DND-41 (cell line): ENCODE results near the gene CCDC78.
A peak's percentile ranks its signal among the peaks of the same experiment; 100 is the strongest.

ENCODE experiments used
- ATAC-seq: fragments of 200-7000 bp; cut with Tn5 transposase; 3 replicates; pipeline ENCODE4 v1.9.1; 2021; ENCODE audit warnings: low read depth; ENCODE audit not compliant: insufficient read depth
- DNase-seq: peaks from one replicate; pipeline ENCODE4 v3.0.0-alpha.2; 2020
- H2AFZ ChIP-seq: 2 replicates; pipeline ENCODE4 v1.6.0; 2012; ENCODE audit warnings: low read depth, low read length
- H3K27ac ChIP-seq: 2 replicates; pipeline ENCODE4 v1.5.1; 2012; ENCODE audit warnings: low read length, inconsistent platforms
- H3K27me3 ChIP-seq: fragments of 200-600 bp; sonication (generic); 2 replicates; pipeline ENCODE4 v1.6.0; 2012; ENCODE audit warnings: low read length, mild to moderate bottlenecking, inconsistent platforms; ENCODE audit not compliant: insufficient read depth, poor library complexity
- H3K36me3 ChIP-seq: 2 replicates; pipeline ENCODE4 v1.5.1; 2012; ENCODE audit warnings: low read length, inconsistent platforms; ENCODE audit not compliant: insufficient read depth
- H3K4me1 ChIP-seq: 2 replicates; pipeline ENCODE4 v1.5.1; 2012; ENCODE audit warnings: mild to moderate bottlenecking, low read length; ENCODE audit not compliant: insufficient read depth
- H3K4me2 ChIP-seq: 2 replicates; pipeline ENCODE4 v1.6.0; 2012; ENCODE audit warnings: mild to moderate bottlenecking, moderate library complexity, low read length, inconsistent platforms; ENCODE audit not compliant: insufficient read depth
- H3K4me3 ChIP-seq, 2 experiments: fragments of 200-600 bp in 1 of 2; shearing (Covaris generic) in 1 of 2; 2 replicates each; pipeline ENCODE4 v1.5.1; 2012 to 2016; ENCODE audit warnings: inconsistent platforms in 2 of 2, low read length in 2 of 2, mild to moderate bottlenecking in 2 of 2, low read depth in 1 of 2, moderate library complexity in 1 of 2
- H3K79me2 ChIP-seq: 2 replicates; pipeline ENCODE4 v1.6.0; 2012; ENCODE audit warnings: low read length, inconsistent platforms; ENCODE audit not compliant: insufficient read depth
- H3K9ac ChIP-seq: 2 replicates; pipeline ENCODE4 v1.6.0; 2012; ENCODE audit warnings: low read depth, mild to moderate bottlenecking, inconsistent platforms, low read length, moderate library complexity
- H3K9me3 ChIP-seq: 2 replicates; pipeline ENCODE4 v1.5.1; 2012; ENCODE audit warnings: low read length, moderate library complexity, mild to moderate bottlenecking, inconsistent platforms; ENCODE audit not compliant: insufficient read depth, severe bottlenecking
- H4K20me1 ChIP-seq: 2 replicates; pipeline ENCODE4 v1.6.0; 2012; ENCODE audit warnings: low read length; ENCODE audit not compliant: insufficient read depth
- CTCF ChIP-seq: IDR thresholded peaks from 2 replicates; pipeline ENCODE4 v1.5.1; 2012; ENCODE audit warnings: borderline replicate concordance, low read length, moderate library complexity, mild to moderate bottlenecking; ENCODE audit not compliant: poor library complexity, severe bottlenecking; ENCODE audit errors: extremely low read depth
- EZH2 ChIP-seq: IDR thresholded peaks from 3 replicates; pipeline ENCODE4 v1.6.1; 2012; ENCODE audit warnings: borderline replicate concordance, low read depth, mild to moderate bottlenecking, moderate library complexity, low read length, inconsistent platforms; ENCODE audit not compliant: severe bottlenecking

The CCDC78 gene

GRCh38 chr16:740459-740763, 14.2 kb upstream of the CCDC78 start:
- peaks cover 19% of the 10 kb centered on the region for H3K4me1 ChIP-seq
- H3K79me2 ChIP-seq, result peaks cover 18% of the 10 kb centered on the region
- DNase-seq (no peak), ATAC-seq (peak; percentile 60)
- TF ChIP-seq CTCF (no peak), EZH2 (no peak)
- H3K4me2 ChIP-seq, result peak overlapping the region; percentile 99
- peak overlapping the region; percentile 81 for H2AFZ ChIP-seq
- no peaks in the 10 kb centered on the region for H3K9me3 ChIP-seq
- no peaks in the 10 kb centered on the region for H4K20me1 ChIP-seq
- H3K27ac ChIP-seq, result peak overlapping the region; percentile 75
- H3K36me3 ChIP-seq, result peaks cover 31% of the 10 kb centered on the region
- peak overlapping the region; percentile 96 for H3K9ac ChIP-seq
- H3K4me3 ChIP-seq, result peak overlapping the region; percentile 91 to 98
- no peaks in the 10 kb centered on the region for H3K27me3 ChIP-seq

GRCh38 chr16:739560-740458, 13.6 kb upstream of the CCDC78 start:
- no peaks in the 10 kb centered on the region for H3K9me3 ChIP-seq
- peak overlapping the region; percentile 96 for H3K9ac ChIP-seq
- TF ChIP-seq CTCF, result no peak
- no peak for TF ChIP-seq EZH2
- no peaks in the 10 kb centered on the region for H4K20me1 ChIP-seq
- H2AFZ ChIP-seq, result peak overlapping the region; percentile 81
- H3K27ac ChIP-seq, result peak overlapping the region; percentile 75
- peaks cover 18% of the 10 kb centered on the region for H3K79me2 ChIP-seq
- ATAC-seq (no peak), DNase-seq (no peak)
- no peaks in the 10 kb centered on the region for H3K27me3 ChIP-seq
- H3K4me1 ChIP-seq, result peaks cover 19% of the 10 kb centered on the region
- H3K4me3 ChIP-seq, result peak overlapping the region; percentile 91 to 98
- peak overlapping the region; percentile 99 for H3K4me2 ChIP-seq
- peaks cover 37% of the 10 kb centered on the region for H3K36me3 ChIP-seq

GRCh38 chr16:736936-737481, 10.8 kb upstream of the CCDC78 start:
- Histone ChIP-seq H3K4me3 (no peak overlapping the region), H3K27me3 (no peaks in the 10 kb centered on the region), H3K4me2 (no peak overlapping the region), H3K79me2 (peaks cover 18% of the 10 kb centered on the region), H3K4me1 (peaks cover 19% of the 10 kb centered on the region), H3K9me3 (no peaks in the 10 kb centered on the region), H3K9ac (no peak overlapping the region), H3K36me3 (peaks cover 65% of the 10 kb centered on the region), H2AFZ (no peak overlapping the region), H4K20me1 (peaks cover 4% of the 10 kb centered on the region; the same call in 1 of the 2 replicates), H3K27ac (no peak overlapping the region)
- DNase-seq (no peak), ATAC-seq (no peak)
- no peak for TF ChIP-seq EZH2
- TF ChIP-seq CTCF, result no peak
